T-helper 22 cell (primary cell): Measurements from ENCODE around the gene PLEKHN1.
"Not testable (repeated sequence)": the region's sequence is repeated elsewhere in the genome, so short reads cannot be mapped to it uniquely, and the experiment has no call there.

Source experiments
- DNase-seq: peaks from one replicate; pipeline ENCODE4 v3.0.0-alpha.2; 2020; ENCODE audit warnings: low read depth

The PLEKHN1 gene

GRCh38 chr1:1012736-1013104, 46.4 kb downstream of the PLEKHN1 start:
- not testable (repeated sequence) for DNase-seq

- peak; percentile 84 for DNase-seq
Measured at GRCh38 chr1:1013105-1013921, 47.0 kb downstream of the PLEKHN1 start, which contains the start of gene ISG15. Gene ISG15 (plus strand): TSS chr1:1013497. CDS start chr1:1013574, 77 bp downstream.

- DNase-seq, result no peak
Measured at GRCh38 chr1:1013922-1014648, 47.8 kb downstream of the PLEKHN1 start.

- DNase-seq, result no peak
Measured at GRCh38 chr1:1014799-1015681, 48.8 kb downstream of the PLEKHN1 start.

GRCh38 chr1:1017397-1018320, 51.4 kb downstream of the PLEKHN1 start:
- DNase-seq, result not testable (repeated sequence)

- not testable (repeated sequence) for DNase-seq
Measured at GRCh38 chr1:1018321-1018685, 52.0 kb downstream of the PLEKHN1 start.

- peak; percentile 63 for DNase-seq
Measured at GRCh38 chr1:1019122-1019999, 53.1 kb downstream of the PLEKHN1 start.

- no peak for DNase-seq
Measured at GRCh38 chr1:1020000-1020404, 53.7 kb downstream of the PLEKHN1 start, which contains the start of gene AGRN. Gene AGRN (plus strand): TSS chr1:1020120. CDS start chr1:1020173, 53 bp downstream.

- no peak for DNase-seq
Measured at GRCh38 chr1:1020415-1021009, 54.2 kb downstream of the PLEKHN1 start.

- DNase-seq, result no peak
Measured at GRCh38 chr1:1021010-1021919, 55.0 kb downstream of the PLEKHN1 start.

GRCh38 chr1:1021920-1022259, 55.6 kb downstream of the PLEKHN1 start:
- no peak for DNase-seq

- DNase-seq, result no peak
Measured at GRCh38 chr1:1022302-1023009, 56.2 kb downstream of the PLEKHN1 start.

- no peak for DNase-seq
Measured at GRCh38 chr1:1023700-1024099, 57.4 kb downstream of the PLEKHN1 start.

- no peak for DNase-seq
Measured at GRCh38 chr1:1024149-1024770, 58.0 kb downstream of the PLEKHN1 start.

- no peak for DNase-seq
Measured at GRCh38 chr1:1024771-1025699, 58.8 kb downstream of the PLEKHN1 start.
